Measurements from ENCODE around the gene LAMC3. TPM values are rescaled to one million over a fixed set of nuclear protein-coding genes. Genes with fewer than 3 reads are reported as not detected.
A peak's percentile ranks its signal among the peaks of the same experiment; 100 is the strongest.

The LAMC3 gene
- total RNA-seq, 1 donor: not detected

GRCh38 chr9:131125288-131126058 is 116.5 kb downstream of the LAMC3 start, which contains the start of gene NUP214:
TSS of gene NUP214 (plus strand) at chr9:131125586. CDS start at chr9:131125705, 119 bp downstream.
- H2AFZ ChIP-seq (ENCODE audit: low read length): peak within 1 kb of the TSS; percentile 99
- H3K4me2 ChIP-seq (ENCODE audit: insufficient read depth, low read length): peak within 1 kb of the TSS; percentile 100
- peaks cover 33% of the 10 kb centered on the region for H3K79me2 ChIP-seq (ENCODE audit: insufficient read depth, low read length)
- peaks cover 3% of the 10 kb centered on the region for H4K20me1 ChIP-seq (ENCODE audit: insufficient read depth, low read length)
- no peaks in the 10 kb centered on the region for H3K27me3 ChIP-seq (ENCODE audit: insufficient read depth, low read length)
- TF ChIP-seq CTCF (IDR thresholded peaks at IDR 0.05; ENCODE audit: extremely low read depth, low read depth, low read length): no peak
- peaks cover 29% of the 10 kb centered on the region for H3K36me3 ChIP-seq (ENCODE audit: insufficient read depth, low read length)
- DNase-seq (ENCODE audit: insufficient read length, low spot score, missing footprints): peak; percentile 99
- peaks cover 16% of the 10 kb centered on the region for H3K4me1 ChIP-seq (ENCODE audit: insufficient read depth, low read length)
- H3K27ac ChIP-seq (ENCODE audit: low read depth, low read length): peak within 1 kb of the TSS; percentile 90
- H3K9me3 ChIP-seq (ENCODE audit: low read depth, low read length): no peaks in the 10 kb centered on the region
- H3K4me3 ChIP-seq (ENCODE audit: insufficient read depth, low read length): peak within 1 kb of the TSS; percentile 98

GRCh38 chr9:131126059-131126426 is 117.1 kb downstream of the LAMC3 start:
- peaks cover 35% of the 10 kb centered on the region for H3K79me2 ChIP-seq (ENCODE audit: insufficient read depth, low read length)
- H3K4me3 ChIP-seq (ENCODE audit: insufficient read depth, low read length): peak overlapping the region; percentile 98
- H3K9me3 ChIP-seq (ENCODE audit: low read depth, low read length): no peaks in the 10 kb centered on the region
- peak overlapping the region; percentile 100 for H3K4me2 ChIP-seq (ENCODE audit: insufficient read depth, low read length)
- no peak for TF ChIP-seq CTCF (IDR thresholded peaks at IDR 0.05; ENCODE audit: extremely low read depth, low read depth, low read length)
- peak overlapping the region; percentile 99 for H2AFZ ChIP-seq (ENCODE audit: low read length)
- H3K4me1 ChIP-seq (ENCODE audit: insufficient read depth, low read length): peaks cover 16% of the 10 kb centered on the region
- H4K20me1 ChIP-seq (ENCODE audit: insufficient read depth, low read length): peaks cover 3% of the 10 kb centered on the region
- peaks cover 34% of the 10 kb centered on the region for H3K36me3 ChIP-seq (ENCODE audit: insufficient read depth, low read length)
- H3K27me3 ChIP-seq (ENCODE audit: insufficient read depth, low read length): no peaks in the 10 kb centered on the region
- H3K27ac ChIP-seq (ENCODE audit: low read depth, low read length): peak overlapping the region; percentile 90
- no peak for DNase-seq (ENCODE audit: insufficient read length, low spot score, missing footprints)

DNA sequence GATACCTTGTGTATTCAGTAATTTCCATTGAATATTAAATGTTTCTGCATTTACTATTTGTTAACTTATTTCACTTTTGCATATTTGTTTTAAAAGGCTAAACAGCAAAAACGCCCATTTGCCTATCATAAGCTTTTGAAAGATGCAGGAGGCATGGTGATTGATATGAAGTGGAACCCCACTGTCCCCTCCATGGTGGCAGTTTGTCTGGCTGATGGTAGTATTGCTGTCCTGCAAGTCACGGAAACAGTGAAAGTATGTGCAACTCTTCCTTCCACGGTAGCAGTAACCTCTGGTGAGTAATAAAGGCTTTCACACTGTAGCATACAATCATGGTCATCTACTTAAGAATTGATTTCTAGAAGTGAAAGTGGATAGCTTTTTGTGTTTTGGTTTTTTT is 120.2 kb downstream of the LAMC3 start:
- peaks cover 16% of the 10 kb centered on the region for H3K4me1 ChIP-seq (ENCODE audit: insufficient read depth, low read length)
- no peak overlapping the region for H2AFZ ChIP-seq (ENCODE audit: low read length)
- TF ChIP-seq CTCF (IDR thresholded peaks at IDR 0.05; ENCODE audit: extremely low read depth, low read depth, low read length): no peak
- H3K27me3 ChIP-seq (ENCODE audit: insufficient read depth, low read length): no peaks in the 10 kb centered on the region
- no peak for DNase-seq (ENCODE audit: insufficient read length, low spot score, missing footprints)
- peaks cover 36% of the 10 kb centered on the region for H3K79me2 ChIP-seq (ENCODE audit: insufficient read depth, low read length)
- no peaks in the 10 kb centered on the region for H3K9me3 ChIP-seq (ENCODE audit: low read depth, low read length)
- no peak overlapping the region for H3K4me2 ChIP-seq (ENCODE audit: insufficient read depth, low read length)
- peaks cover 52% of the 10 kb centered on the region for H3K36me3 ChIP-seq (ENCODE audit: insufficient read depth, low read length)
- no peak overlapping the region for H3K4me3 ChIP-seq (ENCODE audit: insufficient read depth, low read length)
- no peak overlapping the region for H3K27ac ChIP-seq (ENCODE audit: low read depth, low read length)
- H4K20me1 ChIP-seq (ENCODE audit: insufficient read depth, low read length): peaks cover 3% of the 10 kb centered on the region

GRCh38 chr9:131138676-131139075 is 129.7 kb downstream of the LAMC3 start:
- Histone ChIP-seq H3K27me3 (ENCODE audit: insufficient read depth, low read length) (no peaks in the 10 kb centered on the region), H3K79me2 (ENCODE audit: insufficient read depth, low read length) (no peaks in the 10 kb centered on the region), H3K27ac (ENCODE audit: low read depth, low read length) (no peak overlapping the region), H3K4me1 (ENCODE audit: insufficient read depth, low read length) (no peaks in the 10 kb centered on the region), H3K4me3 (ENCODE audit: insufficient read depth, low read length) (no peak overlapping the region), H3K36me3 (ENCODE audit: insufficient read depth, low read length) (peaks cover 73% of the 10 kb centered on the region), H3K4me2 (ENCODE audit: insufficient read depth, low read length) (no peak overlapping the region), H3K9me3 (ENCODE audit: low read depth, low read length) (no peaks in the 10 kb centered on the region), H4K20me1 (ENCODE audit: insufficient read depth, low read length) (no peaks in the 10 kb centered on the region), H2AFZ (ENCODE audit: low read length) (no peak overlapping the region)
- DNase-seq (ENCODE audit: insufficient read length, low spot score, missing footprints): no peak
- no peak for TF ChIP-seq CTCF (IDR thresholded peaks at IDR 0.05; ENCODE audit: extremely low read depth, low read depth, low read length)
